ENCODE results near the gene ATP11A.

The ATP11A gene

DNA sequence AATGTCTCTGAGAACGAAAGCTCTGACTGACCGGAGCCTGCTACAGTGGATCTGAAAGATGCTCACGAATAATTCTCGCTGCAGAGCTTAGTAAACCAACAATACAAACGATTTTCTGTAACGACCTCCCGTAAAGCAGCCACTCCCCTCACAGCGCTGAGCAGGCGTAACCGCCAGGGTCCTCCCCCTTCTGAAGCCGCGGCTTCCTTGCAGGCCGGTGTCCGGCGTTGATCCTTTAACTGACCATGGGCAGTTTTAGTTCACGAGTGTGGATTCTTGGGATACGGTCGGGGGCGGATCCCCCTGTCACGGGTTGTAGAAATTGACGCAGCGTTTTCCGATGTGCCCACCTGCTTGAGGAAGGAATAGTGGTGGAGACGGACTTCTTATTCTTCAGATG is 75.9 kb downstream of the ATP11A start:
- TF ChIP-seq EZH2 (IDR thresholded peaks at IDR 0.05), result no peak
- Histone ChIP-seq H3K9ac (ENCODE audit: insufficient read length) (no peak overlapping the region), H3K27ac (no peak overlapping the region), H3K9me3 (ENCODE audit: low read depth, low read length) (no peaks in the 10 kb centered on the region), H3K4me3 (no peak overlapping the region), H3K36me3 (ENCODE audit: insufficient read depth, low read length) (no peaks in the 10 kb centered on the region)
- DNase-seq (ENCODE audit: low read depth, low spot score), result no peak

DNA sequence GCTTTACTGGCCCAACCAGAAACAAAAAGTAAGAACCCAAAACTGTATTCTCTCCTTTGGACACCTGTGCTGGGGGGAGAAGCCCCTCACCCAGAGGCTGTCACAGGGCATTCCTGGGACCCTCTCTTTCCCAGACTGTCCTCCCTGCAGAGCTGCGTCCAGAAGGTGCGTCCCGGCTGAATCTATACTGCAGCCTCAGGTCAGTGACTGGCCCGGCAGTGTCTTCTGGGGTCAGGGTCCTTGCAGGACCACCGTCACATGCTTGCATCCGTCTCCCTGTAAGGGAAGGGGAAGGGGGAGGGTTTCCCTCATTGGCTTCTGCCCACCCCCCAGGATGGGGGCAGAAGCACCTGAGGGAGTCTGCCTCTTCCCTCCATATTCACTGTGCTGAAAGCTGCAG is 76.5 kb downstream of the ATP11A start:
- H3K4me3 ChIP-seq, result no peak overlapping the region
- no peak overlapping the region for H3K9ac ChIP-seq (ENCODE audit: insufficient read length)
- H3K36me3 ChIP-seq (ENCODE audit: insufficient read depth, low read length), result no peaks in the 10 kb centered on the region
- DNase-seq (ENCODE audit: low read depth, low spot score), result no peak
- no peaks in the 10 kb centered on the region for H3K9me3 ChIP-seq (ENCODE audit: low read depth, low read length)
- H3K27ac ChIP-seq, result no peak overlapping the region
- no peak for TF ChIP-seq EZH2 (IDR thresholded peaks at IDR 0.05)
- TF ChIP-seq POLR2AphosphoS5 (IDR thresholded peaks at IDR 0.05; ENCODE audit: borderline replicate concordance, low read depth, low read length), result no peak
- no peak for TF ChIP-seq FOXP2 (optimal IDR thresholded peaks at IDR 0.05; ENCODE audit: control extremely low read depth, extremely low read length, insufficient read depth)

DNA sequence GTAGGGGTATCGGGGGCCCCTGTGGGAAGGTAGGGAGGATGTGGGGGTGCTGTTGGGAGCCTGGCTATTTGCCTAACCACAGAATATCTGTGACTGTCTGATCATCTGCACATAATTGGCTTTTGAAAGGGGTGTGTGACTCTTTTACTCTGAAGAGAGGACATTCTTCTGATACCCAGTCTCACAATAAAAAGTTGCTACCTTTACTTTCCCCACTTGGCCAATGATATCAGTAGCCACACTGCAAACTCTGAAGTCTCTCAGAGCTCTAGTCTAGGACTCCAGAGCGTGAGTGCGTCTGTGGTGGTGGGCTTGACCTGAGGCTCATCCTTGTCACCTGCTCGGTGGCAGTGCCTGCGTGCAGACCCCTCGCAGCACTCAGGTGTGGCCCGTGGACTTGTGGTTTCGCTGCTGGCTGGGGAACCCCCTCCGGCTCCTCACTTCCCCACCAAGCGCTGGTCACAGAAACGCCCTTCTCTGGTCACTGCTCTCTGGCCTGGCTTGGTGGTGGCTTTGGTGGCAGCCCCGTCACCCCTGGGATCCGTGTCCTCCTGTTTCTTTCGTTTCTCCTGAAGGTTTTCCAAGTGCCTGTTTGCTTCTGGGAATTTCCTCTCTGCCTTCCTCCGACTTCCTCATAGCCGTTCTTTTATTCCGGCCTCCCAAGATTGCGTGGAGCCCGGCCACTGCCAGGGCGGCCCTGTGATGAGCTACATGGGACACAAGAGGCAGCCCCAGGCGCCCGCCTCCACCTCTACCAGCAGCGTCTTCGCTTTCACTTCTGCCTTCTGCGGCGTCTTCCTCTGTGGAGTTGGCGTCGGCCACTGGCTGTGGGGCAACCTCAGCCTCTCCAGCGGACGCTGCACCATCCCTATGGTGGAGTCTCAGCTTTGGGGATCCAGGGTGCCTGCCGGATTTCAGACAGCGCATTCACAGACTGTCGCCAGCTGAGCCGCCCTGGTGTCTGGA is 78.0 kb downstream of the ATP11A start:
- no peak overlapping the region for H3K4me3 ChIP-seq
- DNase-seq (ENCODE audit: low read depth, low spot score), result no peak
- H3K36me3 ChIP-seq (ENCODE audit: insufficient read depth, low read length), result no peaks in the 10 kb centered on the region
- no peaks in the 10 kb centered on the region for H3K9me3 ChIP-seq (ENCODE audit: low read depth, low read length)
- H3K9ac ChIP-seq (ENCODE audit: insufficient read length), result no peak overlapping the region
- no peak overlapping the region for H3K27ac ChIP-seq
- TF ChIP-seq EZH2 (IDR thresholded peaks at IDR 0.05) (no peak), POLR2AphosphoS5 (IDR thresholded peaks at IDR 0.05; ENCODE audit: borderline replicate concordance, low read depth, low read length) (no peak), FOXP2 (optimal IDR thresholded peaks at IDR 0.05; ENCODE audit: control extremely low read depth, extremely low read length, insufficient read depth) (no peak)

DNA sequence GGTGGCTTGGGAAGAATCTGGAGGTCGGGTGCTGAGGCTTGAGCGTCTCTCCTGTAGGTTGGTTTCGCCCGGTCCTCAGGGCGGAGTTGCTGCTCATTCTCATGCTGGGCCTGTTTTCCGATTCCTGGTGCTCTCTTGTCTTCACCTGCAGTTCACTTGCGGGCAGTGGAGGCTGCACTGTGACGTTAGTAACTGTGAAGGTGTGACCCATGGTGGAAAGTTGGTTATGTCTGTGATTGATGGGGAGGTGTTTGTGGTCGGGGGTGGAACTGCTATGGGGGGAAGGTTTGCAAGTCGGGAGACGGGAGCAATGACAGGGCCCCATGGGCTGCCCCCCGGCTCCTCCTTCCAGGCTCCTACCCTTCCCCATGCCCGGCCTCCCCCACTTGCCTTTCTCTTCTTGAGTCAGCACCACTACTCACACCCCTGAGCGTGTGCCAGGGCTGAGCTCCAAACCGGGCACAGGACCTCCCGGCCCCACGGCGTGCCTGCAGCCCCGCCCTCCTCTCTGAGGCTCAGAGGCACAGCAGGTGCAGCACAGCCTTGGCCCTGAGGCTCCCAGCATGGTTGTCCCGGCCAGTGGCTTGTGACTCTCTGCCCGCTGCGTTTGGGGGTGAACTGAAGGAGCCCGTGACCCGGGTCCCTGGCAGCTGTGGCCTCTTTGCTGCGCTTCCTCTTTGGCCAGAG is 79.1 kb downstream of the ATP11A start:
- TF ChIP-seq FOXP2 (optimal IDR thresholded peaks at IDR 0.05; ENCODE audit: control extremely low read depth, extremely low read length, insufficient read depth) (no peak), POLR2AphosphoS5 (IDR thresholded peaks at IDR 0.05; ENCODE audit: borderline replicate concordance, low read depth, low read length) (no peak), EZH2 (IDR thresholded peaks at IDR 0.05) (no peak)
- DNase-seq (ENCODE audit: low read depth, low spot score), result no peak
- H3K4me3 ChIP-seq, result no peak overlapping the region
- H3K27ac ChIP-seq, result no peak overlapping the region
- no peaks in the 10 kb centered on the region for H3K36me3 ChIP-seq (ENCODE audit: insufficient read depth, low read length)
- H3K9ac ChIP-seq (ENCODE audit: insufficient read length), result no peak overlapping the region
- H3K9me3 ChIP-seq (ENCODE audit: low read depth, low read length), result no peaks in the 10 kb centered on the region

DNA sequence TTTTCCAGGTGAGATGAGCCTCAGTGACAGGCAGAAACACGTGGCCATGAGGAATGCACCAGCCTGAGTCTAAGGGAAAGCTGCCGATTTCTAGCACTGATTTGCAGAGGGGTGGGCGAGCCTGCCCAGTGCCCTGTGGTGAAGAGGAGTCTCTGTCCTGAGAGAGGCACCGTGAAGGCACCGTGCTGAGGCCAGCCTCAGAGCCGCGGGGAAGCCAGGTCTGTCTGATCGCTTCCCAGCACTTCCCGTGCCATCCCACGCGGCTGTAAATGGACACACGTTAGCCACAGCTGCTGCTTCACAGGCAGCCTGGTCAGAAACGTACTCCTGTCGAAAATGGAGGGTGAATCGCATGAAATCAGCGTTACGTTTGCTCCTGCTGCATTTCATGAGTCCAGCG is 79.8 kb downstream of the ATP11A start:
- no peak overlapping the region for H3K4me3 ChIP-seq
- TF ChIP-seq EZH2 (IDR thresholded peaks at IDR 0.05) (no peak), FOXP2 (optimal IDR thresholded peaks at IDR 0.05; ENCODE audit: control extremely low read depth, extremely low read length, insufficient read depth) (no peak), POLR2AphosphoS5 (IDR thresholded peaks at IDR 0.05; ENCODE audit: borderline replicate concordance, low read depth, low read length) (no peak)
- H3K36me3 ChIP-seq (ENCODE audit: insufficient read depth, low read length), result no peaks in the 10 kb centered on the region
- DNase-seq (ENCODE audit: low read depth, low spot score), result no peak
- no peaks in the 10 kb centered on the region for H3K9me3 ChIP-seq (ENCODE audit: low read depth, low read length)
- H3K9ac ChIP-seq (ENCODE audit: insufficient read length), result no peak overlapping the region
- H3K27ac ChIP-seq, result no peak overlapping the region

DNA sequence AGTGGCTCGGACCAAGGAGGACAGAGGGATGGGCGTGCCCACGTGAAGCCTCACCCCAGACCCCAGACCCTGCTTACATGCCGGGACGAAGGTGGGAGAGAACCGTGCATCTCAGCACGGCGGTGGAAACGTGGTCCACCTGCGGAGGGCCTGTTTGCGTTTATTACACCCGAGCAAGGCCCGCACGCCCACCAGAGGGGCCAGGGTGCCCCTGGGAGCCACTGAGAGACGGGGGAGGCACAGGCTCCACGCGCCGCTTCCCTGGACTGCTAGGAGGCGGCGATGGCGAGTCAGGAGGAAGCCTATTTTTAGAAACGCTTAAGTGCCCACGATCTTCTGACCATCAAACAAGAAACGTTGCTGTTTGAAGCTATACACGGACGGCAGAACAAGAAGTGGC is 80.7 kb downstream of the ATP11A start:
- no peak for DNase-seq (ENCODE audit: low read depth, low spot score)
- H3K9ac ChIP-seq (ENCODE audit: insufficient read length), result no peak overlapping the region
- no peak for TF ChIP-seq POLR2AphosphoS5 (IDR thresholded peaks at IDR 0.05; ENCODE audit: borderline replicate concordance, low read depth, low read length)
- TF ChIP-seq FOXP2 (optimal IDR thresholded peaks at IDR 0.05; ENCODE audit: control extremely low read depth, extremely low read length, insufficient read depth), result no peak
- TF ChIP-seq EZH2 (IDR thresholded peaks at IDR 0.05), result no peak
- H3K9me3 ChIP-seq (ENCODE audit: low read depth, low read length), result no peaks in the 10 kb centered on the region
- H3K4me3 ChIP-seq, result no peak overlapping the region
- no peak overlapping the region for H3K27ac ChIP-seq
- no peaks in the 10 kb centered on the region for H3K36me3 ChIP-seq (ENCODE audit: insufficient read depth, low read length)

DNA sequence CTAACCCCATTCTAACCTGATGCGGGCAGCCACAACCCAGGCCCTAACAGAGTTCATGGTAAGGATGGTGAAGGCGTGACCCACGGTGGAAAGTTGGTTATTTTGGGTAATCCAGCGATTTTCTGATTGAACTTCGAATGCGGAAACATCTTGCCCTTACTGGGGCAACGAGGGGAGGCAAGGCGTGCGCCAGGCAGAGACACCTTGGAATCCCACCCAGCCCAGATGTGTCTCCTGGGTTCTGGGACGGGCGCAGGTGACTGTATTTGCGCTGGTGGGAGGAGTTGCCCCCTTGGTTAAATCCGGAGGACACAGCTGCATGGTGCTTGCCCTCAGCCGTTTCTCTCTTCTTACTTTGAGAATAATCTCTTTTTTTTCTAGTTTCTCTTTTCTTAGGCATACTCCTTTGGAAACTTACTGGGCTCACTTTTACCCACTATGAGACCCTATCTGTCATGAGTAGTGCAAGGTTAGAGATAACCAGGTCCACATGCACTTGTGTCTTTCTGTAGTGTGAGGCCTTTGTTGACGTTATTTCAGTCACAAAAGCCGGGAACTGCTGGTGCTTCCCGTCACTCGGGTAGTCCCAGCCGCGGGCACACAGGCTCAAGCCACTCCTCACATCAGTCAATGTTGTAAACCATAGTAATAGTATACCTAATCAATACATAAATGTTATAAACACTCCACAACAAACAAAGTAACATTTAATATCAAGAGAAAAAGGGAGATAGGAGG is 81.5 kb downstream of the ATP11A start:
- no peaks in the 10 kb centered on the region for H3K36me3 ChIP-seq (ENCODE audit: insufficient read depth, low read length)
- DNase-seq (ENCODE audit: low read depth, low spot score), result no peak
- no peak overlapping the region for H3K9ac ChIP-seq (ENCODE audit: insufficient read length)
- TF ChIP-seq FOXP2 (optimal IDR thresholded peaks at IDR 0.05; ENCODE audit: control extremely low read depth, extremely low read length, insufficient read depth) (no peak), POLR2AphosphoS5 (IDR thresholded peaks at IDR 0.05; ENCODE audit: borderline replicate concordance, low read depth, low read length) (no peak), EZH2 (IDR thresholded peaks at IDR 0.05) (no peak)
- no peaks in the 10 kb centered on the region for H3K9me3 ChIP-seq (ENCODE audit: low read depth, low read length)
- H3K4me3 ChIP-seq, result no peak overlapping the region
- no peak overlapping the region for H3K27ac ChIP-seq

DNA sequence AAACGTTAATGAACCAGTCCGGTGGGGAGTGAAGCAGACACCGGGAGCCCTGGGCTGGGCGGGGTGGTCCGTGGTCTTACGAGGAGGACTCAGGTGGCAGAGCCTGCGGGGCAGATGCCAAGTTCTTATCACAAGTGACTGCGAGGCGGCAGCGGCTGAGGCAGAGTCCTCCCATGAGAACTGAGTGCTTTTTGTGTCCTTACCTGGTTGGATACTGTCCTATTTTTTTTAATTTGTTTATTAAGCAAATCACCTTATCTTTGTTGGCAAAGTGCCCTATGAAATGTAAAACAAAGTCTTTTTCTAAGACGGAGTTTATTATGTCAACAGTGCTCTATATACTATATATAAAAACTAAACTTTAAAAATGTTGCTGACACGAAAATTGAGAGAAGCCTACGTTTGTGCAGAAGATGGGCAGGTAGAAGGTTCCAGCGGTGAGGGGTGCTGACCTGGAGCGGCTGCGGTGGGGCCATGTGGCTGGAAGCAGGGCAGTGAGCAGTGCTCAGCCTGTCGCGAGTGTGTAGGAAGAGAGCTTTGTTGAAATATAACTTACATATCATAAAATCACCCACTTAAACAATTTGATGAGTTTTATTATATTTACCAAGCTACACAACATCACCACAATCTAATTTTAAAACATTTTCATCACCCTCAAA is 82.2 kb downstream of the ATP11A start:
- Histone ChIP-seq H3K27ac (no peak overlapping the region), H3K36me3 (ENCODE audit: insufficient read depth, low read length) (no peaks in the 10 kb centered on the region), H3K9ac (ENCODE audit: insufficient read length) (no peak overlapping the region), H3K4me3 (no peak overlapping the region), H3K9me3 (ENCODE audit: low read depth, low read length) (no peaks in the 10 kb centered on the region)
- no peak for DNase-seq (ENCODE audit: low read depth, low spot score)
- TF ChIP-seq EZH2 (IDR thresholded peaks at IDR 0.05), result no peak
- no peak for TF ChIP-seq FOXP2 (optimal IDR thresholded peaks at IDR 0.05; ENCODE audit: control extremely low read depth, extremely low read length, insufficient read depth)
- no peak for TF ChIP-seq POLR2AphosphoS5 (IDR thresholded peaks at IDR 0.05; ENCODE audit: borderline replicate concordance, low read depth, low read length)
